GM18909 (cell line): ENCODE measurements around the gene HERC2.
"Not testable (repeated sequence)": the region's sequence is repeated elsewhere in the genome, so short reads cannot be mapped to it uniquely, and the experiment has no call there.

Experiments used
- ATAC-seq: cut with Tn5 transposase; IDR thresholded peaks from one replicate; pipeline ENCODE4 v1.9.1; 2021; ENCODE audit warnings: mild to moderate bottlenecking; ENCODE audit not compliant: unreplicated experiment, poor library complexity

The HERC2 gene

GRCh38 chr15:28228096-28228495 lies 93.9 kb downstream of the HERC2 start:
- ATAC-seq, result no peak

- ATAC-seq, result not testable (repeated sequence)
Measured at GRCh38 chr15:28227303-28227702, 94.7 kb downstream of the HERC2 start.

GRCh38 chr15:28222612-28223011 lies 99.4 kb downstream of the HERC2 start:
- ATAC-seq, result not testable (repeated sequence)

- not testable (repeated sequence) for ATAC-seq
Measured at GRCh38 chr15:28221696-28222095, 100.3 kb downstream of the HERC2 start.

- no peak for ATAC-seq
Measured at GRCh38 chr15:28219116-28219515, 102.9 kb downstream of the HERC2 start.

GRCh38 chr15:28216946-28217546 lies 104.9 kb downstream of the HERC2 start:
- not testable (repeated sequence) for ATAC-seq

GRCh38 chr15:28215521-28215920 lies 106.5 kb downstream of the HERC2 start:
- ATAC-seq, result not testable (repeated sequence)

- ATAC-seq, result not testable (repeated sequence)
Measured at GRCh38 chr15:28214006-28214790, 107.8 kb downstream of the HERC2 start.

GRCh38 chr15:28213393-28213792 lies 108.6 kb downstream of the HERC2 start:
- ATAC-seq, result not testable (repeated sequence)

- no peak for ATAC-seq
Measured at GRCh38 chr15:28208583-28208982, 113.4 kb downstream of the HERC2 start.

- ATAC-seq, result not testable (repeated sequence)
Measured at GRCh38 chr15:28205640-28206039, 116.3 kb downstream of the HERC2 start.

- ATAC-seq, result not testable (repeated sequence)
Measured at GRCh38 chr15:28203055-28203828, 118.7 kb downstream of the HERC2 start.

GRCh38 chr15:28202124-28202523 lies 119.9 kb downstream of the HERC2 start:
- not testable (repeated sequence) for ATAC-seq

GRCh38 chr15:28198215-28198614 lies 123.8 kb downstream of the HERC2 start:
- ATAC-seq, result not testable (repeated sequence)

GRCh38 chr15:28197694-28198093 lies 124.3 kb downstream of the HERC2 start:
- ATAC-seq, result not testable (repeated sequence)

- not testable (repeated sequence) for ATAC-seq
Measured at GRCh38 chr15:28196581-28196980, 125.4 kb downstream of the HERC2 start.

- ATAC-seq, result no peak
Measured at GRCh38 chr15:28192772-28193171, 129.2 kb downstream of the HERC2 start.

GRCh38 chr15:28191832-28192231 lies 130.1 kb downstream of the HERC2 start:
- no peak for ATAC-seq

- ATAC-seq, result no peak
Measured at GRCh38 chr15:28190391-28191174, 131.4 kb downstream of the HERC2 start.
